Suppressor macrophage treated with lipopolysaccharide for 1 hour (primary cell): ENCODE results near the gene LIMCH1.
A peak's percentile ranks its signal among the peaks of the same experiment; 100 is the strongest.

ENCODE experiments used
- DNase-seq, 3 donors: peaks; one replicate each; pipeline ENCODE4 v3.0.0-alpha.2; 2020 to 2022

Gene LIMCH1

DNA sequence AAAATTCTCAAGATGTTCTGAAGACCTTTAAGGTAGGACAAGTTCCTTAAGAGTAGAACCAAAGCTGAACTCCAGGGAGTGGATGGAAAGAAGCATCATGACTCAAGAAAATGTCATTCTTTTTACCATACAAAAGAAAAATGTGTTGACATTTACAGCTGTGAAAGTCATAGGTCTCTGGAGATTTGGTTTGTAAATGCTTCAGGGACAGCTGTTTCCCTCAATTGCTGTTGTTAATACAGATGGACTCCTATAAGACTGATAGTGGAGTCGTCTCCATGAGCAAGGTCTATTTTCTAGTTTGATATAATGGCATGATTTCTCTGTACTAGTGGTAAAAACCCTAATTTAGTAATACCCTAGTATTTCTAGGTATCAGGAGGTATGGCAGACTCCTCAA is 108.9 kb downstream of the LIMCH1 start:
- no peak for DNase-seq

DNA sequence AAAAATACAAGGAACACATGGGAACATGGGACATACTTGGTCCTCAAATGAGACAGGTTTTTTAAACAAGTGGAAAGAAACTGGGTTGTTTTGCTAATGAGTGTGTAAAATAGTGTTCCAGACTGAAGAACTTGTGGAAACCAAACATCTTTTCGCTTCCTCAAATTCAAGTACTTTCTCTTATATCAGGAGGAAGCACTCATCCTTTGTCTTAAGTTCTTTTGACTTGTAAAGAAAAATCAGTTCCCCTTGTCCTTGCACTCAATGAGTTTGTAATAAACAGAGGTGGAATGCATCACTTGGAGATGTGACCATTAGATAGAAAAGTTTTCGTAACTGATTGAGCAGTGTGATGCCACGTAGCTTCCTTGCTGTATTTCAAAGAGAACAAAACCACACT is 109.4 kb downstream of the LIMCH1 start:
- peak; percentile 21 to 57 (median 54) for DNase-seq

GRCh38 chr4:41651150-41651549 is 113.2 kb downstream of the LIMCH1 start:
- peak; percentile 55 to 73 (median 70) for DNase-seq

DNA sequence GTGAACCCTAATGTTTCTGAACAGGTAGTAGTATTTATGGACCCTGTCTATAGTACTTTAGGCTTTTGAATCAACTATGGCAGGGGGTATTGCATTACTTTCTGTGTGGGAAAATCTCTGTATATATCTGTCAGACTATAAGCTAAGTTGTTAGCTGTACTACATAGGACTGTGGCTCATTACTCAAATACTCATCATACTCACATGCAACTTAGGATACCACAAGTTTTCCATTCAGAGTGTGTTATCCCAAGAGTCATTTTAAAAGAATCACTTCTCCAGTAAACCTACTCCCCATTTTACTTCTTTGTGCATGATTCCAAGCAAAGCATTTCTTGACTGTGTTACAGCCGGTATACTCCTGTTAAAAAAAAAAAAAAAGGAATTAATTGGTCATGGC is 115.0 kb downstream of the LIMCH1 start:
- peak in 1 of 3 donors; percentile 15 for DNase-seq

DNA sequence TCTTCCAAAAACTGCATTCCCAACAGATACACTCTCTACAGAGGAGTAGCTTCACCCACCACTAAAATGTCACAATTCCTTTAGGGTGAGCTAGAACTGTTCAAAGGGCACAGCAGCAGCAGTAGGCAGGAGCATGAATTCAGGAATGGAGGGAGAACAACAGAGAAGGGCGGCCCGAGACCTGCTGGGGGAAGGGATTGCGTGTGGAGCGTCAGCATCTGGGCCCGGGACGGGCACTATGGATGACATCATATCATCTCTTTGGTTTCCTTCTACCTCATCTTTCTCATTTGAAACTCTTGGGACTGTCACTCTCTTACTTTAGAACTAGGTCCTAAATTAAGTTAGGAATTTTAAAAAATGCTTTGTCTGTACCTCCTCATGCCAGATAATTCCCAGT is 115.6 kb downstream of the LIMCH1 start:
- DNase-seq: no peak

DNA sequence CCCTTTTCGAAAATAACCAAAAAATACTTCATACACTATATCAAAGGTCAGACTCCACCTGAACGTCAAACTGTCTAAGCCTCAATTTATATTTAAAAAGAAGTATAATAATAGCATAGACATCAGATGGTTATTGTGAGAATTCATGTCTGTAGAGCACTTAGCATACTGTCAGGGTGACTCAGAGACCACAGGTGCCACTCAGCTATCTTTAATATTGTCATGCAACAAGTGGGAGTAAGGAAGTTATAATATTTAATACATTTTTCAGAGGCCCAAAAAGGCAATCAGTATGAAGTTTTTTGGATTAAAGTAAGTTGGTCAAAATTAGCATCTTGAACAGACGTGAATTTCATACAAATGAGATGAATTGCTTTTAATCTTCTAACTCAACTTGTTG is 117.2 kb downstream of the LIMCH1 start:
- DNase-seq: peak in 1 of 3 donors; percentile 27

DNA sequence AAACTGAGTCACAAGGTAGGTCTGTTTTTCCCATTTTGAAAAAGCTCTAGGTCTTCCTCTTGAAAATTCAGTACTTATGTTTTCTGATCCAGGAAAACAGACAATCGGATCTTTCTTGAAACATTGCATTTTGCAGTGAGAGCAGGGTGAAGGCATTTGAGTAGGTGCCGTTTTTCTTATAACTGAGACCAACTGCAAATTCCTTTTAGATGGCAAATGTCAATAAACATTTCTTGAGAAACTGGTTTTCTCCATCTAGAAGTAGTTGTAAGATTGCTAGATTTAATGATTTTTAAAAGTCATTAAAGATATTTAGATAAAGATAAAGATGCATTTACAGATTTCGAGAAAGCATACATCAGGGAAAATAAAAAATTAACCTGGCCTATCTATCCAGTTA is 118.1 kb downstream of the LIMCH1 start:
- DNase-seq: no peak

GRCh38 chr4:41656572-41657520 is 118.9 kb downstream of the LIMCH1 start:
- no peak for DNase-seq

- no peak for DNase-seq
Measured at GRCh38 chr4:41657561-41657960, 119.6 kb downstream of the LIMCH1 start.

DNA sequence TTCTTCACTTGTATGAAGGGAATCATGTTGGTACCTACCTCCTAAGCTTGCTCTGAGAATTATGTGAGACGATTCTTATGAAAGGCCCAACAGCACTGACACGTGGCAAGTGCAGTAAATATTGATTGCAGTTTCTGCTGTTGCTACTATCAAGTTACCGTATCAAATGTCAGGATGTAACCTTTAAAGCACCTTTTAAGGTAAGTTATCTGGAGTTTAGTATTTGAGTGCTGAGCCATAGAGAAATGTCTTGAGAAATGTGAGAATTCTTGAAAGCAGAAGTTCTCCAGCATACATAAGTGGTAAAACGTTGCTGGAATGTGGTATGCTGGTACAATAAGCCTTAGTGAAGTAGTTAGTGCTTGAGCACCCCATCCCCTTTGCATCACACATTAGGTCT is 120.2 kb downstream of the LIMCH1 start:
- no peak for DNase-seq

- DNase-seq: no peak
Measured at GRCh38 chr4:41660352-41660751, 122.4 kb downstream of the LIMCH1 start.

DNA sequence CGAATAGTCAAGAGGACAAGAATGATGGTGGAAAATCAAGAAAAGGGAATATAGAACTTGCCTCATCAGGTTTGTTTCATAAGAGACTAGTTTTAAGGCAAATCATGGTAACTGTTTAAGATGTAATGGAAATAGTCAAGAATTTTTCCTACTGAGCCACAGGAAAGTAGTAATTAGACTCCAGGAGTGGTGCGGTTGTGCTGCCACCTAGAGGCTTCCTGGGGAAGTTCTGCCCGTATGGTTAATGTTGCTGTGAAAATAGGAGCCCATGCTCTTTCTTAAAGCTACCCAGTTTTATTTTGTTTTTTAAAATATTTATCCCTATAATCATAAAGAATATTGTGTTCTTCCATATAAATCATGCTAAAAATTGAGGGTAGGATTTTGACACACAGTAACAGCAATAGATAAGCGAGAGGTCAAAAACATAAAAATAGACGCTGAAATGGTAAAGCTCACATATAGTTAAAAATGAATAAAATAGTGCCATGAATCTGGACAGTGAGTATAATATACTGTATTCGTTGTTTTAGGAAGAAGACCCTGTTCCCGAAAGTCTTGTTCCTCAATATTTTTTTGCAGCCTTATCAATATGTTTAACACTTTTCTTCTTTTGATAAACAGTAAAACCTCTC is 123.6 kb downstream of the LIMCH1 start:
- peak; percentile 63 to 68 (median 68) for DNase-seq

GRCh38 chr4:41665636-41666207 is 127.8 kb downstream of the LIMCH1 start:
- no peak for DNase-seq

DNA sequence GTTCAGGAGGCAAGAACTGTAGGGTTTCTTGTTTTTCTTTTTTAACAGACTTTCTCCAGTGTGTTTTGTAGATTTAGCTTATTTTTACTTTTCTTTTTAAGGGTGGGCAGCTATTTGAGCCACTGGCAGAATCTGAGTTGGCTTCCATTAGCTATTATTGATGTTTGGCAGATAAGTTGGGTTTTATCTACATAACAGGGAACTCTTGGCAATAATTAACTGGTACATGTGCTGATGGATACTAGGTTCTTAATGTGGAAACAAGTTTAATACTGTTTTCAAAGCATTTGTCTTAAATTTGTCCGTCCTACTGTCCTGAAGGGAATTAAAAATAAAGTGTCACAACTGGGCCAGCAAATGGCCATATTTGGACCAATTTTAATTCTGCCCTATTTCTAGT is 130.1 kb downstream of the LIMCH1 start:
- no peak for DNase-seq

DNA sequence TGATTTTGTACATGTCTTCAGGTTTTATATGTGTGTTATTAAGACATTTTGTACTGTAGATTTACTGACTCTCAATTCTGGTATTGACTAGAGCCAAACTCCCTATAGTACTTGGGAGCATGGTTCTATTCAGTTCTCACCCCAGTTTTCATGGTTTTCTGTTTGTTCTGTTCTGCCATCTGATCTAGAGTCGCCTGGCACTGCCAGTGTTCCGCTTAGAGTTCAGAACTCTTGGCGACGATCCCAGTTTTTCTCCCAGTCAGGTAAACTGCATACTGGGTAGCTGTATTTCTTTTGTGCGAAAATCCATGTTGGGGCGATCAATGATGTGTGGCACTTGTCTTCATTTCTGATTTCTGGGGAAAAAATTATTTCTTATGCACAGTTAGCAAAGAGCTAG is 132.6 kb downstream of the LIMCH1 start:
- DNase-seq: no peak

- DNase-seq: no peak
Measured at GRCh38 chr4:41670982-41671381, 133.0 kb downstream of the LIMCH1 start.

DNA sequence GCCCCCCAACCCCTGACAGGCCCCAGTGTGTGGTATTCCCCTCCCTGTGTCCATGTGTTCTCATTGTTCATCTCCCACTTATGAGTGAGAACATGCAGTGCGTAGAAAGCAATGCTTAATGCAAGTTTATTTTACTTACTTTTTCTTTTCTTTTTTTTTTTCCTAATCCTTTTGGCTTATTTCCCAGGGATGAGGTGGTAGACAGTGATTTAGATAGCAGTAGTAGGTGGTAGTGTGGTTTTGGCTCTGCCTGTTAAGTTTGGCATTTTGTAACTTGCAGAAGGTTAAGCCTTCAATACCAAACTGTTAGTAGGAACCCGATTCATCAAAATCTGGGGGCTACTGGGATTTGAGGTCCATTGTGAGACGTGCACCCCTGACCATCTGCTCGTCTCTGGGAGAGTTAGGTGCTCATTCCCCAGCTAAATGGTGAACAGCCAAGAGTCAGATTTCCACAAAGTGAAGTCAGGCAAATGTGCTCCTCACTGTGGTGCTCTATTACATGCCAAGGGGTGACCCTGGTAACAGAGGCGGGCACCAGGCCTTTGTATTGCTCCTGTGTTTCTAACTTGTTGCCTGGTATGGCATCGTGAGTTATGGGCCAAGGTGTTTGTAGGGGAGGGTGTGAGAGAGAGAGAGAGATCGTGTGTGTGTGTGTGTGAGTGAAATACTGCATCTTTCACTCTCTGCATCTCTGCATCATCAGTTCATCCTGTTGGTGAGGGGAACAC is 140.3 kb downstream of the LIMCH1 start:
- DNase-seq: no peak

- DNase-seq: no peak
Measured at GRCh38 chr4:41678951-41679350, 141.0 kb downstream of the LIMCH1 start.

DNA sequence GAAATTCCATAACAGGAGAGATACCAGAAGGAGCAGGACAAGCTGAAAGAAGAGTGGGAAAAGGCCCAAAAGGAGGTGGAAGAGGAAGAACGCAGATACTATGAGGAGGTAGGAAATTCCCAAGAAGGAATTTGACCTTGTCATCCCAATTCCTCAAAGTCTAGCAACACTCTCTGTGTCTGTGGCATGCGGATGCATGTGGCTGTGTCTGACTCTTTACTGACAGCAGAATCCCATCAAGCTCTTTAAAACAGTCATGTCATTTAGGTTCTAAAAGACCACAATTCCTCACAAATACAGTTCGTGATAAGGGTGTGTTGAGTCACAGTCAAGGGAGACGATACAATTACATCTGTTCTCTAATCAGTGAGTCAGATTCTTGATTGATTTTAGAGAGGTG is 142.0 kb downstream of the LIMCH1 start:
- no peak for DNase-seq

DNA sequence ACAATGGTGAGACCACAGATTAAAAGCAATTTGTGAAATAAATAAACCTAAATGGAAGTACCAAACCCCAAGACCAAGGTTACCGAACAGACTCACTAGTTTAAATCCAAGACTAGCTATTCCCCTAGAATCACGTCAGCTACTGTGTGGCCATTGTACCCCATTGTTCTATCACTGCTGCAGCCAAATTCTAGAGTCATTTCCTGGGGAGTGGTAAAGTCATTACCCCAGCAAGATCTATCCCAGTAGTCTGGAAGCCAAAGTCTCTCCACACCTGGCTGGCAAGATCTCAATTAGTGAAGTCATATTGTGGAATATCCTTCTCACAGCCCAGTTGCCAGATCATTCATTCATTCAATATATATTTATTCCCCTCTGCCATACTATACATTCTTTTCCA is 143.1 kb downstream of the LIMCH1 start:
- no peak for DNase-seq

- no peak for DNase-seq
Measured at GRCh38 chr4:41683326-41683725, 145.4 kb downstream of the LIMCH1 start.

GRCh38 chr4:41686893-41687292 is 148.9 kb downstream of the LIMCH1 start:
- DNase-seq: no peak

DNA sequence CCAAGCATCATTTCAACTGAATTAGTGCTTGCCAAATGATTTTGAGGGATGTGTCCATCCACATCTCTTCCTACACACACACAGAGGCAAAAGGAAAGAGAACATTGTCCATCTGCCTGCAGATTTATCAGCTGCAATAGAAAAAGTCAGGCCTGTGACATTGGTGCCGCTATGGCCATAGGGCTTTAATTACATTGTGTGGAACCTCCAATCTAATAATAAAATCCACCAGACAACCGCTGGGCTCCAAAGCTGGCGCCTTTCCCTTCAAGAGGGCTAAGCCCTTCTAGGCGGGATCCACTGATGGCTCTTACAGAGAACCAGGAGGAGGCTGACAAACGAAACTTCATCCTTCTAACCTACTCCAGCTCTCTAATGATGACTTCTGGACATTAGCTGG is 150.0 kb downstream of the LIMCH1 start:
- no peak for DNase-seq
